HUES64 (cell line): Measurements from ENCODE around the gene ROPN1L.

ENCODE experiments used
- H3K27ac ChIP-seq: 2 replicates; pipeline ENCODE4 v1.7.0; 2013; ENCODE audit warnings: low read depth, low read length, inconsistent platforms
- H3K27me3 ChIP-seq: 2 replicates; pipeline ENCODE4 v1.6.1; 2013; ENCODE audit warnings: mild to moderate bottlenecking, low read length; ENCODE audit not compliant: insufficient read depth
- H3K36me3 ChIP-seq: 2 replicates; pipeline ENCODE4 v1.6.1; 2013; ENCODE audit warnings: mild to moderate bottlenecking, low read length; ENCODE audit not compliant: insufficient read depth
- H3K4me1 ChIP-seq: 2 replicates; pipeline ENCODE4 v1.6.1; 2013; ENCODE audit warnings: mild to moderate bottlenecking, low read length, moderate library complexity; ENCODE audit not compliant: insufficient read depth
- H3K4me3 ChIP-seq: 2 replicates; pipeline ENCODE4 v1.5.1; 2013; ENCODE audit warnings: mild to moderate bottlenecking, low read length, moderate library complexity
- H3K9ac ChIP-seq: 2 replicates; pipeline ENCODE4 v1.6.1; 2013; ENCODE audit warnings: mild to moderate bottlenecking, low read depth, low read length
- H3K9me3 ChIP-seq: 2 replicates; pipeline ENCODE4 v1.6.1; 2013; ENCODE audit warnings: low read depth, low read length; ENCODE audit not compliant: insufficient read depth
- WGBS: fragments of 150-250, 120-280 bp; methylation state at CpG from one replicate; pipeline ENCODE4 v1.1.7; 2013; ENCODE audit warnings: missing lambda C conversion rate; 5-methylcytosine and 5-hydroxymethylcytosine counted together

Gene ROPN1L

DNA sequence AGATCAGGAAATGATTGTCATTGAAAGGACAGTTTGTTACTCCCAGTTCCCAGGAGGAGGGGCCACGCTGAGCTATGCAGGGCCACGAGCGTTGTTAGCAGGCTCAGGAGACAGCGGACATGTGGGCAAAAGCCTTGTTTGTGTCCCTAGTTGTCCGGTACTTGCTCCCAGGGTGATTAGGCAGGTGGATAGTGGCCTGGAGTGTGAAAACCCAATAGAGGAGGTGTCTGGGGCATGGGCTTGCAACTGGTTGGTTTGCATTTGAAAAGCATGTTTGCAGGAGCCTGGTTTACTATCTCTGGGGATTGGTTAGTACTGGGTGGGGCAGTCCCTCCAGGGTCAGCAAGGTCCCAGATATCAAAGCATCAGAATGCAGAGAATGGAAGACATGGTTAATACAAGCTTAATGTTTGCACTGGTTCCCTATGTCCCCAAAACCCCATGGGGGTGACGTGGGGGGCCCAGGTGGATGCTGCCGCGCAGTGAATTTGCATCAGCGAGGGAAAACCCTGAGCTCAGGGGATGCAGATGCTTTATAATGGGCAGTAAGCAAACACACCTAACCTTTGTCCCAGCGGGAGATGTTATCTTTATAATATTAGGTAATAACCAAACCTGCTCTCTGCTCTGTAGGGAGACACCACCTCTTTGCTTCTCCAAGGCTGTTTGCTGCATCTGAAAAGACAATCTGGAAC, 39.7 kb downstream of the ROPN1L start:
- H3K9ac ChIP-seq, result no peak overlapping the region
- H3K9me3 ChIP-seq, result no peaks in the 10 kb centered on the region
- H3K4me1 ChIP-seq, result peaks cover 19% of the 10 kb centered on the region
- peaks cover 5% of the 10 kb centered on the region; the same call in 1 of the 2 replicates for H3K27me3 ChIP-seq
- 26% methylated on average over 9 of the region's 10 CpGs for WGBS
- no peak overlapping the region for H3K4me3 ChIP-seq
- H3K36me3 ChIP-seq, result no peaks in the 10 kb centered on the region
- no peak overlapping the region; the same call in 1 of the 2 replicates for H3K27ac ChIP-seq

DNA sequence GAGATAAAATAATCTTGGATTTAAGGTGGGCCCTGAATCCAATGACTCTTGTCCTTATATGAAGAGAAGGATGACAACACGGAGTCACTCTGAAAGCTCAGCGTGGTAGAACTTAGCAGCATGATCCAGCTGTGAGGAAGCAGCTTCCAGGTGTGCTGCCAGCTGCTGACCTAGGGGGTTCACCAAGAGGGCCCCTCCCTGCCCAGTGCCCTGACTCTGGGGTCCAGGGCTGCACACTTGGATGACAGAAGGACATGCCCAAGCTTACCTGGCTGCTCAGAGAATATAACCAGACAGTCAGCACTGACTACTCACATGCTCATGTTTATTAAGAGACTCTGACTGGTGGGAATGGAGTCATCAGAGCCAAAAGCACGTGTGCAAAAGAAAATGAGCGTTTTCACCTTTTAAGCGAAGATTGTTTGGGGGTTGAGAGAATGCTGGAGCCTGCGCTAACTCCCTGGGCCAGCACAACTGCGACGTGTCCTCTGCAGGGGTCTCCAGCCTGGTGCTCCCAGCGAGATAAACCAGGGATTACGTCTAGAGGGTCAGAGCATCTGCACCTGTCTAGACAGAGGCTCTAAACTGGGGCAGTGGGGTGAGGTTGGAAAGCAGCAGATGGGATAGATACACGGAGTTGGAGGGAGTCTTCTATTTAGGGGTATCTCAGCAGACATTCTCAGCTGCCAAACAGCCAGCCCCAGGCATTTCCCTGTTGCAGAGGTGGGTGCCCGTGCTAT, 41.3 kb downstream of the ROPN1L start:
- H3K27ac ChIP-seq, result no peak overlapping the region
- H3K4me1 ChIP-seq, result peaks cover 19% of the 10 kb centered on the region
- H3K27me3 ChIP-seq, result peaks cover 5% of the 10 kb centered on the region; the same call in 1 of the 2 replicates
- H3K4me3 ChIP-seq, result no peak overlapping the region
- H3K36me3 ChIP-seq, result no peaks in the 10 kb centered on the region
- no peak overlapping the region for H3K9ac ChIP-seq
- 90% methylated on average over 12 of the region's 12 CpGs for WGBS
- H3K9me3 ChIP-seq, result no peaks in the 10 kb centered on the region

DNA sequence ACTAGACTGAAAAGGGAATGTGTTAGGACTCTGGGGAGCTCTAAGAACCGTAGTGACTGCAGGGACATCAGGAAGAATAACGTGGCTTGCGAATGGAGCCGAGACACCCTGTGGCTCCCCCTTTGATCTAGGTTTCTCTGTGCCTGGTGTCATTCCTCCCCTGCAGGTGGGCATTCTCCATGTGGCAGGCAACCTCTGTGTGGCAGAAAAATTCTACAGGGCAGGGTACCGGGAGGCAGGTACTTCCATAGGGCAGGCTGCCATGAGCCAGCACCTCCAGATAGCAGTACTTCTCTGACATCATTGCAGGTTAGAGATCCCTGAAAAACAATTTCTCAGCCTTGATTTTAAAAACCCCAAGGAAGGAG, 43.1 kb downstream of the ROPN1L start:
- Histone ChIP-seq H3K27ac (peak overlapping the region; percentile 20; the same call in 1 of the 2 replicates), H3K36me3 (no peaks in the 10 kb centered on the region), H3K9ac (no peak overlapping the region), H3K27me3 (peaks cover 5% of the 10 kb centered on the region; the same call in 1 of the 2 replicates), H3K4me1 (peaks cover 12% of the 10 kb centered on the region), H3K9me3 (no peaks in the 10 kb centered on the region), H3K4me3 (no peak overlapping the region)
- WGBS, result 43% methylated on average over 5 of the region's 5 CpGs

- Histone ChIP-seq H3K4me1 (peaks cover 17% of the 10 kb centered on the region), H3K27me3 (peaks cover 5% of the 10 kb centered on the region; the same call in 1 of the 2 replicates), H3K9ac (no peak overlapping the region), H3K4me3 (no peak overlapping the region), H3K36me3 (no peaks in the 10 kb centered on the region), H3K27ac (peak overlapping the region; percentile 20; the same call in 1 of the 2 replicates), H3K9me3 (no peaks in the 10 kb centered on the region)
- 82% methylated on average over 13 of the region's 14 CpGs for WGBS
These were observed 43.6 kb downstream of the ROPN1L start for GRCh38 chr5:10485142-10485795.

DNA sequence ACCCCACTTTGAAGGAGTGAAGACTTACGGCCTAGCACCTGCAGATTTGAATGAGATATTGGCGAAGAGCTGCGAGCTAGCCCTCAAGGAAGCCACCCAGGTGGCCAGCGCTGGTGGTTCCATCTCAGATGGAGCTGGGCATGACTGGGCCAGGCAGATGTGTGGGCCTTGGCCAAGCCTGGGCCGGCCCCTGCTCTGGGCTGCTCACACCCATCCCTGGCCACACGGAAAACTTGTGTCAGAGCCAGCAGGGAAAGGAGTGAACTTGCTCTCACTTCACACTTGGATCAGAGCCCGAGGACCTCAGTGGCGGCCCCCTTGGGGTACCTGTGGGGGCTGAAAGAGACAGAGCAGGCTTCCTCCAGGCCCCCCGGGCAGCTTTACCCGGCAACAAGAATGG, 44.2 kb downstream of the ROPN1L start:
- no peak overlapping the region for H3K27ac ChIP-seq
- H3K36me3 ChIP-seq, result no peaks in the 10 kb centered on the region
- H3K9ac ChIP-seq, result no peak overlapping the region
- H3K9me3 ChIP-seq, result no peaks in the 10 kb centered on the region
- H3K4me1 ChIP-seq, result peaks cover 19% of the 10 kb centered on the region
- H3K4me3 ChIP-seq, result no peak overlapping the region
- peaks cover 5% of the 10 kb centered on the region; the same call in 1 of the 2 replicates for H3K27me3 ChIP-seq
- WGBS, result 95% methylated on average over 10 of the region's 10 CpGs

DNA sequence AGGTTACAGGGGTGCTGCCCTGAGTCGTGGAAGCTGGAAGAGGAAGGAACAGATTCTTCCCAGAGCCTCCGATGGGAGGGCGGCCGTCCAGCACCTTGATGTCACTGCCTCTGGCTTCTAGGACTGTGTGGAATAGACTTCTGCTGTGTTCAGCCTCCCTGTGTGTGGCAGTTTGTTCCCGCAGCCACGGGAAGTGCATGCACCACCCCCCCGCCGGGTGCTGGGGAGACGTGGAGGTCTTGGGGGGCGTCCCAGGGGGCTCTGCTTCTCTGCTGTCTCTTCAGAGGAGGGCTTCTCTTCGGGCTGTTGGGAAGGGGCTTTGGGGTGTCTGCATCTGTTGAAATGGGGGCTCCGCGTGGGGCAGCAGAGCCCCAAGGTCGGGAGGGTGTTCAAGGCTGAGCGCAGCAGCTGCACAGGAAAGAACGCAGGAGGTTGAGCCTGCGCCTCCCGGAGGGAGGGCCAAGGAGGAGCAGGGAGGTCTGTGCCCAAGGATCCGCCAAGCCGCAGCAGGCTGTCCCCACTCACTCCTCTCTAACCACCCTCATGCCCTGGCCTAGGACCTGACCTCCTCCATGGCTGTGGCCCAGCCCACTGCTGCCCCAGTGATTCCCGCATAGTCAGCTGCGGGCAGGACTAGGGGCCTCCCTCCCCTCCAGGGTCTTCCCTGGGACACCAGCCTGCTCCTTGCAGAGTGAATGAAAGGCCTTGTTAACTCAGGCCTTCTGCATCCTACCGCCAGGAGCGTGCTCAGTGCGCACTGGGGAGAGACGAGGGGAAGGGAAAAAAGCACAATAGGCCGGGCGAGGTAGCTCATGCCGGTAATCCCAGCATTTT, 45.0 kb downstream of the ROPN1L start:
- no peak overlapping the region for H3K27ac ChIP-seq
- 89% methylated on average over 29 of the region's 29 CpGs for WGBS
- peaks cover 5% of the 10 kb centered on the region; the same call in 1 of the 2 replicates for H3K27me3 ChIP-seq

DNA sequence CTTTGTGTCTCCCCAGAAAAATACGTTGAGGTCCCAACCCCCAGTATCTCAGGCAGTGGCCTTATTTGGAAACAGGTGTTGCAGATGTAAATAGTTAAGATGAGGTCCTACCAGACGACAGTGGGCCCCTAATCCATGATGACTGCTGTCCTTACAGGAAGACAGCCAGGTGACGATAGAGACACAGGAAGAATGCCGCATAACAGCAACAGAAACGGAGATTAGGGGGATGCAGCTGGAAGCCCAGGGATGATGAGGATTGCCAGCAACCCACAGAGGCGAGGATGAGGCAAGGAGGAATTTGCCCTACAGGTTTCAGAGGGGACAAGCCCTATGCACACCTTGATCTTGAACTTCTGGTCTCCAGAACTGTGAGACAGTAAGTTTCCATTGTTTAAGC, 46.5 kb downstream of the ROPN1L start:
- H3K9ac ChIP-seq, result no peak overlapping the region
- H3K27ac ChIP-seq, result no peak overlapping the region
- H3K27me3 ChIP-seq, result peaks cover 2% of the 10 kb centered on the region; the same call in 1 of the 2 replicates
- H3K9me3 ChIP-seq, result no peaks in the 10 kb centered on the region
- no peak overlapping the region for H3K4me3 ChIP-seq
- peaks cover 11% of the 10 kb centered on the region for H3K4me1 ChIP-seq
- 83% methylated on average over 6 of the region's 6 CpGs for WGBS
- no peaks in the 10 kb centered on the region for H3K36me3 ChIP-seq

More for the DNA sequence above, 45.0 kb downstream of the ROPN1L start:
- Histone ChIP-seq H3K9ac (no peak overlapping the region), H3K4me1 (peaks cover 11% of the 10 kb centered on the region), H3K9me3 (no peaks in the 10 kb centered on the region), H3K36me3 (no peaks in the 10 kb centered on the region), H3K4me3 (no peak overlapping the region)

DNA sequence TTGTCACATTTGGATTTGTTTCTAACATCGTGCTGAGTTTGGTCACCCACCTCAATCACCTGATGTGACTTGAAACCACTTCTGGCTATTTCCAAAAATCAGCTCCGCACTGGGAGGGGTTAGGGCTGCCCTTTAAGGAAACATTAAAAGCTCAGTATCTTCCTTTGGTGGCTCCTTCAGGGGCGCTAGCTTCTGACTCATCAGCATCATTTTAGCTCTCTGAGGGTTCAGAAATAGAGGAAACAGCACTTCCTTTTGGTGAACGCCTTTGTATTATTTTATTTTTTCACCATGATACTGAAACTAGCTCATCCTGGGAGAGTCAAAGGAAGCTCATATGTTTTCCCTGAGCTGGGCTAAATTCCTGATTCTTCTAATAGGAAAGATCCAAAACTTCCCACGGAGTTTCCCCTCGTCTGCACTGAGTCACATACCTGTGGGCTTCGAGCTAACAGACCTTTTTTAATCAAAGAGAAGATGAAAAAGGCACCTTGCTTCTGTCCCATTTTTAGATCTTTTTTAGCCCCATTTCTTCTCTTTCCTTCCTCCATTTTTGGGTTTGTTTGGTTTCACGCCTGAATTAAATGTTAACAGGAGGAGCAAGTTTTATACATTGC, 48.2 kb downstream of the ROPN1L start:
- H3K27ac ChIP-seq, result no peak overlapping the region

DNA sequence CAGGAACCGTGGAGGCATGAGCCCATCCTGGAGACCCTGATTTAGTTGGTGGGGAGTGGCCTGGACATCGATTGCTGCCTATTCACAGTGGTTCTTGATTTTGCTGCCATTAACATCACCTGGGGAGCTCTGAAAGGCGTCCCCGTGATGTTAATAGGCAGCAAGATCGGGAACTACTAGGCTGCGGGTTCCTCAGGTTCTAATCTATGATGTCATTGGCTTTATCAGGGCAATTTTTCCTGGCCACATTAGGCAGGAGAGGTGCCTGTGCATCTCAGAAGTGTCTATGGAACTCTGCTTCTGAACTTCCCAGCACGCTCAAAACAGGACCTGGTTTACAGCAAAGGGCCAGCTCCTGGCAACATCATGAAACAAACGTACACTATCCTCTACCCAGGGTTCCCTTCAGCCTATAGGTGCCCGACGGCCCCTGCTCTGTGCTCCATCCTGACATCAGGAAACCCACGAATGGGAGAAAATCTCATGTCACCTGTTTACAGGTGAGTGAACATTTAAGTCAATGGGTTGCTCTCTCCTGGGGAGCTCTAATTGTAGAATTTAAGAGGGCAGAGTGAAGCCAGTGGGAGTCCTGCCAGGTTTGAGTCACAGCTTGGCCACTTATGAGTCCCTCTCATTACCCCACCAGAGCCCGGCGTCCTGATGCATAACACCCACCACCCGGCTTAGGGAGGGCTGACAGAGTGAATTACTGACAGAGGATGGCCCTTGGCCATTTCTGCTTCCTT, 49.4 kb downstream of the ROPN1L start:
- no peak overlapping the region for H3K27ac ChIP-seq
- no peaks in the 10 kb centered on the region for H3K27me3 ChIP-seq
- no peak overlapping the region for H3K9ac ChIP-seq
- WGBS, result 84% methylated on average over 14 of the region's 14 CpGs
- H3K4me1 ChIP-seq, result peaks cover 11% of the 10 kb centered on the region
- H3K4me3 ChIP-seq, result no peak overlapping the region
- H3K36me3 ChIP-seq, result no peaks in the 10 kb centered on the region
- peaks cover 17% of the 10 kb centered on the region; the same call in 1 of the 2 replicates for H3K9me3 ChIP-seq

More for the DNA sequence above, 48.2 kb downstream of the ROPN1L start:
- H3K36me3 ChIP-seq, result no peaks in the 10 kb centered on the region
- peaks cover 11% of the 10 kb centered on the region for H3K4me1 ChIP-seq
- peaks cover 13% of the 10 kb centered on the region; the same call in 1 of the 2 replicates for H3K9me3 ChIP-seq
- H3K9ac ChIP-seq, result no peak overlapping the region
- H3K4me3 ChIP-seq, result no peak overlapping the region
- no peaks in the 10 kb centered on the region for H3K27me3 ChIP-seq
- 81% methylated on average over 8 of the region's 8 CpGs for WGBS

GRCh38 chr5:10491673-10492026, 50.0 kb downstream of the ROPN1L start:
- peaks cover 17% of the 10 kb centered on the region; the same call in 1 of the 2 replicates for H3K9me3 ChIP-seq
- no peaks in the 10 kb centered on the region for H3K27me3 ChIP-seq
- H3K4me3 ChIP-seq, result no peak overlapping the region
- H3K4me1 ChIP-seq, result peaks cover 11% of the 10 kb centered on the region
- H3K36me3 ChIP-seq, result no peaks in the 10 kb centered on the region
- 96% methylated on average over 9 of the region's 9 CpGs for WGBS
- no peak overlapping the region for H3K9ac ChIP-seq
- no peak overlapping the region for H3K27ac ChIP-seq
